Astrocyte (in vitro differentiated cells and primary cell): ENCODE data around the gene AMPD2. TPM values are rescaled to one million over a fixed set of nuclear protein-coding genes. Genes with fewer than 3 reads are reported as not detected.

ENCODE experiments used
- DNase-seq: peaks from one replicate; pipeline ENCODE4 v3.0.0-alpha.2; 2010; ENCODE audit warnings: low read depth
- FAIRE-seq: peaks from 2 replicates; lab custom pipeline; 2011; peaks lifted over from hg19 to GRCh38; lab: Jason Lieb, UNC
- H2AFZ ChIP-seq: 2 replicates; pipeline ENCODE4 v1.6.0; 2012; ENCODE audit warnings: low read depth, low read length, inconsistent platforms
- H3K27ac ChIP-seq: 2 replicates; pipeline ENCODE4 v1.5.1; 2011; ENCODE audit warnings: low read depth, low read length, inconsistent platforms
- H3K27me3 ChIP-seq: 2 replicates; pipeline ENCODE4 v1.6.0; 2011; ENCODE audit warnings: low read length, inconsistent platforms; ENCODE audit not compliant: insufficient read depth
- H3K36me3 ChIP-seq: 2 replicates; pipeline ENCODE4 v1.5.1; 2011; ENCODE audit warnings: low read length, inconsistent platforms; ENCODE audit not compliant: insufficient read depth
- H3K4me1 ChIP-seq: 2 replicates; pipeline ENCODE4 v1.5.1; 2011; ENCODE audit warnings: low read length, inconsistent platforms; ENCODE audit not compliant: insufficient read depth
- H3K4me2 ChIP-seq: 2 replicates; pipeline ENCODE4 v1.6.0; 2012; ENCODE audit warnings: low read length, inconsistent platforms
- H3K4me3 ChIP-seq: 2 replicates; pipeline ENCODE4 v1.5.1; 2011; ENCODE audit warnings: low read depth, mild to moderate bottlenecking, low read length, inconsistent platforms; ENCODE audit not compliant: insufficient read depth
- H3K79me2 ChIP-seq: 2 replicates; pipeline ENCODE4 v1.6.0; 2012; ENCODE audit warnings: mild to moderate bottlenecking, low read length, inconsistent platforms; ENCODE audit not compliant: insufficient read depth
- H3K9ac ChIP-seq: 2 replicates; pipeline ENCODE4 v1.6.0; 2012; ENCODE audit warnings: mild to moderate bottlenecking, low read length, inconsistent platforms
- H3K9me3 ChIP-seq: 2 replicates; pipeline ENCODE4 v1.5.1; 2012; ENCODE audit warnings: low read depth, mild to moderate bottlenecking, low read length, inconsistent platforms; ENCODE audit not compliant: insufficient read depth
- H4K20me1 ChIP-seq: 2 replicates; pipeline ENCODE4 v1.6.0; 2012; ENCODE audit warnings: low read length, inconsistent platforms; ENCODE audit not compliant: insufficient read depth
- H3K27ac Mint-ChIP-seq: one replicate; pipeline ENCODE4 v1.8.0; 2021; ENCODE audit warnings: mild to moderate bottlenecking, mixed read lengths; ENCODE audit not compliant: unreplicated experiment
- H3K27me3 Mint-ChIP-seq: one replicate; pipeline ENCODE4 v1.8.0; 2021; ENCODE audit warnings: low read depth, mixed read lengths; ENCODE audit not compliant: unreplicated experiment
- H3K36me3 Mint-ChIP-seq: one replicate; pipeline ENCODE4 v1.8.0; 2021; ENCODE audit warnings: low read depth, mixed read lengths; ENCODE audit not compliant: unreplicated experiment
- H3K4me1 Mint-ChIP-seq: one replicate; pipeline ENCODE4 v1.8.0; 2021; ENCODE audit warnings: low read depth, mixed read lengths; ENCODE audit not compliant: unreplicated experiment
- H3K4me3 Mint-ChIP-seq: one replicate; pipeline ENCODE4 v1.8.0; 2021; ENCODE audit warnings: mild to moderate bottlenecking, moderate library complexity, mixed read lengths; ENCODE audit not compliant: unreplicated experiment
- H3K9me3 Mint-ChIP-seq: one replicate; pipeline ENCODE4 v1.8.0; 2021; ENCODE audit warnings: mild to moderate bottlenecking, mixed read lengths; ENCODE audit not compliant: unreplicated experiment
- EZH2 ChIP-seq: IDR thresholded peaks from 2 replicates; pipeline ENCODE4 v1.6.1; 2012; ENCODE audit warnings: mild to moderate bottlenecking, low read length, inconsistent platforms; ENCODE audit not compliant: insufficient read depth
- total RNA-seq: library from RNA; stranded (reverse); gene quantifications from 2 replicates; pipeline ENCODE4 v1.2.1, GENCODE V29; 2021
- TF ChIP-seq, protein P1 (sequence below): IDR thresholded peaks from 2 replicates; pipeline ENCODE4 v1.5.1; 2011; ENCODE audit warnings: low read depth, mild to moderate bottlenecking, inconsistent platforms, low read length, moderate library complexity; ENCODE audit not compliant: insufficient read depth

AMPD2 gene
- total RNA-seq, 1 donor from 2014 or later = 156 TPM

DNA sequence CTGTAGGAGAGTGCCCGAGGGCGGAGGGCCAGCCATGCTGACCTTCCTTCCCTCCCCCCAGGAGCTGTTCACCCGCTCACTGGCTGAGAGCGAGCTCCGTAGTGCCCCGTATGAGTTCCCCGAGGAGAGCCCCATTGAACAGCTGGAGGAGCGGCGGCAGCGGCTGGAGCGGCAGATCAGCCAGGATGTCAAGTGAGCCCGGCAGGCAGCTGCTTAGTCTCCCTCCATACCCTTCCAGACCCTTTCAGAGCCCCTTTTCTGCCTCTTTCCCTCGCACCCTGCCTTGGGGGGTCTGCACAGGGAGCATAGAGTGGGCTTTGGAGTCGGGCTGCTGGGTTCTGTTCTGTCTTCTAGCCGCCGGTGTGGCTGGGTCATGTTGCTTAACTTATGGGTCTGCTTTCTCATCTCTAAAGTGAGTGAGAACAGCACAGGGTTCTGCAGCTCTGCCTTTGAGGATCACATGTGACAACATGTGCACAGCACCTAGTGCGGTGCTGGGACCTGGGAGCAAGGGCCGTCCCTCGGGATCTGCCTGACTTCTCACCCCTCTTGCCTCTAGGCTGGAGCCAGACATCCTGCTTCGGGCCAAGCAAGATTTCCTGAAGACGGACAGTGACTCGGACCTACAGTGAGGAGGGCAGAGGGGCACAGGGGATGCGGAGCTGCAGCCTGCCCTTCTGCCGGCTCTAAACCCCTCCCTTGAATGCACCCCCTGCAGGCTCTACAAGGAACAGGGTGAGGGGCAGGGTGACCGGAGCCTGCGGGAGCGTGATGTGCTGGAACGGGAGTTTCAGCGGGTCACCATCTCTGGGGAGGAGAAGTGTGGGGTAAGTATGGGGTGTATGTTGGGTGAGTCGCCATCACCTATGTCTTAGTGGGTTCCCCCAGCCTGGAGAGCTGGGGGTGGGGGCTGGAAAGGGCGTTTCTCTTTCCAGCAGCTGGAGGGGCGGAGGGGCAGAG is 6.2 kb downstream of the AMPD2 start:
- no peak overlapping the region for H2AFZ ChIP-seq
- peaks cover 89% of the 10 kb centered on the region for H4K20me1 ChIP-seq
- peak overlapping the region; percentile 69 for H3K27ac Mint-ChIP-seq

DNA sequence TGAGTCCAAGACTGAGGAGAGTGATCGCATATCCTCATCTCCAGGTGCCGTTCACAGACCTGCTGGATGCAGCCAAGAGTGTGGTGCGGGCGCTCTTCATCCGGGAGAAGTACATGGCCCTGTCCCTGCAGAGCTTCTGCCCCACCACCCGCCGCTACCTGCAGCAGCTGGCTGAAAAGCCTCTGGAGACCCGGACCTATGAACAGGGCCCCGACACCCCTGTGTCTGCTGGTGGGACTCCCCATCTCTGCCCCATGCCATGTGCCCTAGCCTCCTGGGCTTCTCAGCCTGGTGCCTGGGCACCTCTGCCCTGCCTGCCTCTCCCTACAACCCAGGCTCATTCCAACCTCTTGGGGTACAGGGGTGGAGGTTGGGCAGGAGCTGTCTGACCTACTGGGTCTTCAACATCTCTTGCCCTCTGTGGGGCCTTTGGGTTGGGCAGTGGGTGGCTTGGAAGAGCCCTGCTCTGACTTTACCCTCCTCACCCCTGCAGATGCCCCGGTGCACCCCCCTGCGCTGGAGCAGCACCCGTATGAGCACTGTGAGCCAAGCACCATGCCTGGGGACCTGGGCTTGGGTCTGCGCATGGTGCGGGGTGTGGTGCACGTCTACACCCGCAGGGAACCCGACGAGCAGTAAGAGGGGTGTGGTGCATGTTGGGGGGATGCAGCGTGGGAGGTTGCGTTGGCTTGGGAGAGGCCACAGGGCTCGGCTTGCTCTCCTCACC is 7.2 kb downstream of the AMPD2 start:
- no peak for TF ChIP-seq EZH2
- TF ChIP-seq, protein P1, sequence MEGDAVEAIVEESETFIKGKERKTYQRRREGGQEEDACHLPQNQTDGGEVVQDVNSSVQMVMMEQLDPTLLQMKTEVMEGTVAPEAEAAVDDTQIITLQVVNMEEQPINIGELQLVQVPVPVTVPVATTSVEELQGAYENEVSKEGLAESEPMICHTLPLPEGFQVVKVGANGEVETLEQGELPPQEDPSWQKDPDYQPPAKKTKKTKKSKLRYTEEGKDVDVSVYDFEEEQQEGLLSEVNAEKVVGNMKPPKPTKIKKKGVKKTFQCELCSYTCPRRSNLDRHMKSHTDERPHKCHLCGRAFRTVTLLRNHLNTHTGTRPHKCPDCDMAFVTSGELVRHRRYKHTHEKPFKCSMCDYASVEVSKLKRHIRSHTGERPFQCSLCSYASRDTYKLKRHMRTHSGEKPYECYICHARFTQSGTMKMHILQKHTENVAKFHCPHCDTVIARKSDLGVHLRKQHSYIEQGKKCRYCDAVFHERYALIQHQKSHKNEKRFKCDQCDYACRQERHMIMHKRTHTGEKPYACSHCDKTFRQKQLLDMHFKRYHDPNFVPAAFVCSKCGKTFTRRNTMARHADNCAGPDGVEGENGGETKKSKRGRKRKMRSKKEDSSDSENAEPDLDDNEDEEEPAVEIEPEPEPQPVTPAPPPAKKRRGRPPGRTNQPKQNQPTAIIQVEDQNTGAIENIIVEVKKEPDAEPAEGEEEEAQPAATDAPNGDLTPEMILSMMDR = no peak
- Histone ChIP-seq H3K27ac (no peak overlapping the region), H4K20me1 (peaks cover 89% of the 10 kb centered on the region), H3K79me2 (peaks cover 51% of the 10 kb centered on the region), H3K4me2 (no peak overlapping the region), H3K27me3 (no peaks in the 10 kb centered on the region), H3K9ac (no peak overlapping the region), H3K4me1 (peaks cover 28% of the 10 kb centered on the region), H3K9me3 (no peaks in the 10 kb centered on the region), H3K36me3 (peaks cover 23% of the 10 kb centered on the region), H2AFZ (no peak overlapping the region), H3K4me3 (no peak overlapping the region)
- Mint-ChIP-seq H3K36me3 (peaks cover 30% of the 10 kb centered on the region), H3K27ac (no peak overlapping the region), H3K9me3 (peaks cover 2% of the 10 kb centered on the region), H3K27me3 (no peaks in the 10 kb centered on the region), H3K4me3 (no peak overlapping the region), H3K4me1 (peaks cover 31% of the 10 kb centered on the region)
- no peak for DNase-seq
- FAIRE-seq = no peak

More for the DNA sequence above, 6.2 kb downstream of the AMPD2 start:
- no peaks in the 10 kb centered on the region for H3K9me3 ChIP-seq
- peaks cover 16% of the 10 kb centered on the region for H3K36me3 ChIP-seq
- no peak overlapping the region for H3K4me3 Mint-ChIP-seq
- FAIRE-seq = no peak
- H3K79me2 ChIP-seq = peaks cover 61% of the 10 kb centered on the region
- H3K4me2 ChIP-seq = no peak overlapping the region
- H3K4me1 Mint-ChIP-seq = peaks cover 29% of the 10 kb centered on the region
- H3K9me3 Mint-ChIP-seq = peaks cover 2% of the 10 kb centered on the region
- peaks cover 27% of the 10 kb centered on the region for H3K36me3 Mint-ChIP-seq
- H3K27me3 Mint-ChIP-seq = no peaks in the 10 kb centered on the region
- DNase-seq = no peak
- no peak overlapping the region for H3K9ac ChIP-seq
- H3K27ac ChIP-seq = no peak overlapping the region
- TF ChIP-seq EZH2 = no peak
- TF ChIP-seq, protein P1 = no peak
- peaks cover 33% of the 10 kb centered on the region for H3K4me1 ChIP-seq
- no peaks in the 10 kb centered on the region for H3K27me3 ChIP-seq
- no peak overlapping the region for H3K4me3 ChIP-seq
